ENCODE results near the gene APAF1. TPM values are rescaled to one million over a fixed set of nuclear protein-coding genes. Genes with fewer than 3 reads are reported as not detected.

Gene APAF1
- total and polyA plus RNA-seq, 2 donors from 2014 or later = 4.6 to 16.1 TPM

DNA sequence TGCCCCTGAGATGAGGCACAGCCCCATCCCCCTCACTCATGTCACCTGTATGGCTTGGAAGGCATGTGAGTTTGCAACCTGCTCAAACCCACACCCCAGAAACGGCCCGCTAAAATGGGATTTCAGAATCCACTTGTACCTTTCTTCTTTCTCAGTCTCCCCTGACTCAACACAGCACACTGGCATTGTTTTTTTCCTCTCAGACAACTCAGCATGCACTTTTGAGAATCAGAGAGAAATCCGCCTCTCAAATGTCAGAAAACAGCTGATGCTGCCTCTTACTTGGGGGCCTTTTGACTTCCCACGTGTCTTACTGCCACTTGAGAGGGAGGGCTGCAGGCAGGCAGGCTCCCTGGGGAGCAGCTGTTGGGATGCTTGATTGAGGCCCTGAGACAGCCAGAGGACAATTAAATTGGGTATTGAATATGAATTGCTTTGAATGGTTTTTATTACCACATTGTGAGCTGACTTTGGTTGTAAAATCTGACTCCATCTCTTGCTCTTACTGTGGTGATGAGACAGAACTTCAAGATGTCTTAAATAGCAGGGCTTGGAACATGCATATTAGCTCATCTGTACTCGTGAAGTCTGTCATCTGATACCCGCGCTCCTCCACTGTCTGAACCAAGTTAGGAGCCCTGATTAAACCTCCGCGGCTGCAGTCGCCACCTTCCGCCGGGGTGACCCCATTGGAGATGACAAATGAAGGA is 96.6 kb downstream of the APAF1 start:
- peaks cover 2% of the 10 kb centered on the region for H3K27me3 ChIP-seq (ENCODE audit: control insufficient read depth, insufficient read depth, low read length)
- H3K9me3 ChIP-seq (ENCODE audit: control insufficient read depth in 2 of 3, insufficient read depth in 1 of 3, low read length in 3 of 3) = no peaks in the 10 kb centered on the region
- peaks cover 0 to 4% (median 0%) of the 10 kb centered on the region in 3 donors for H3K4me1 ChIP-seq (ENCODE audit: control insufficient read depth in 2 of 3, insufficient read depth in 2 of 3, low read depth in 1 of 3, low read length in 3 of 3)
- DNase-seq (peak in 3 of 5 donors; percentile 35 to 39 (median 35)), FAIRE-seq (no peak)
- no peak overlapping the region for H3K4me3 ChIP-seq (ENCODE audit: low read length in 3 of 3)
- H3K27ac ChIP-seq (ENCODE audit: low read depth in 2 of 2, low read length in 2 of 2) = no peak overlapping the region
- H3K36me3 ChIP-seq (ENCODE audit: control insufficient read depth in 2 of 3, insufficient read depth in 3 of 3, low read length in 3 of 3) = no peaks in the 10 kb centered on the region
- intact Hi-C loops (cut with DNase I) = no loop called here
- no peak for TF ChIP-seq CTCF (IDR thresholded peaks at IDR 0.05; ENCODE audit: borderline replicate concordance, extremely low read depth, insufficient read depth)
- no peak overlapping the region for H3K9ac ChIP-seq (ENCODE audit: low read length in 3 of 3)

- peaks cover 0 to 4% (median 0%) of the 10 kb centered on the region in 3 donors for H3K4me1 ChIP-seq (ENCODE audit: control insufficient read depth in 2 of 3, insufficient read depth in 2 of 3, low read depth in 1 of 3, low read length in 3 of 3)
- no peak overlapping the region for H3K9ac ChIP-seq (ENCODE audit: low read length in 3 of 3)
- H3K27me3 ChIP-seq (ENCODE audit: control insufficient read depth, insufficient read depth, low read length) = peaks cover 2% of the 10 kb centered on the region
- no peak overlapping the region for H3K4me3 ChIP-seq (ENCODE audit: low read length in 3 of 3)
- no peak for TF ChIP-seq CTCF (IDR thresholded peaks at IDR 0.05; ENCODE audit: borderline replicate concordance, extremely low read depth, insufficient read depth)
- FAIRE-seq (no peak), DNase-seq (peak in 2 of 5 donors; percentile 16 to 17)
- H3K36me3 ChIP-seq (ENCODE audit: control insufficient read depth in 2 of 3, insufficient read depth in 3 of 3, low read length in 3 of 3) = no peaks in the 10 kb centered on the region
- no peaks in the 10 kb centered on the region for H3K9me3 ChIP-seq (ENCODE audit: control insufficient read depth in 2 of 3, insufficient read depth in 1 of 3, low read length in 3 of 3)
- intact Hi-C loops (cut with DNase I) = no loop called here
- H3K27ac ChIP-seq (ENCODE audit: low read depth in 2 of 2, low read length in 2 of 2) = no peak overlapping the region
Observed at GRCh38 chr12:98743362-98743953, 98.4 kb downstream of the APAF1 start.

GRCh38 chr12:98744680-98745079 is 99.6 kb downstream of the APAF1 start:
- no peaks in the 10 kb centered on the region for H3K36me3 ChIP-seq (ENCODE audit: control insufficient read depth in 2 of 3, insufficient read depth in 3 of 3, low read length in 3 of 3)
- no peak for FAIRE-seq
- H3K4me1 ChIP-seq (ENCODE audit: control insufficient read depth in 2 of 3, insufficient read depth in 2 of 3, low read depth in 1 of 3, low read length in 3 of 3) = peaks cover 0 to 4% (median 0%) of the 10 kb centered on the region in 3 donors

More at GRCh38 chr12:98744680-98745079, 99.6 kb downstream of the APAF1 start:
- intact Hi-C loops (cut with DNase I) = no loop called here
- no peaks in the 10 kb centered on the region for H3K9me3 ChIP-seq (ENCODE audit: control insufficient read depth in 2 of 3, insufficient read depth in 1 of 3, low read length in 3 of 3)
- TF ChIP-seq CTCF (IDR thresholded peaks at IDR 0.05; ENCODE audit: borderline replicate concordance, extremely low read depth, insufficient read depth) = no peak
- no peak overlapping the region for H3K4me3 ChIP-seq (ENCODE audit: low read length in 3 of 3)
- peaks cover 2% of the 10 kb centered on the region for H3K27me3 ChIP-seq (ENCODE audit: control insufficient read depth, insufficient read depth, low read length)
- no peak for DNase-seq
- no peak overlapping the region for H3K27ac ChIP-seq (ENCODE audit: low read depth in 2 of 2, low read length in 2 of 2)
- H3K9ac ChIP-seq (ENCODE audit: low read length in 3 of 3) = no peak overlapping the region

Data from kidney (tissue), 14 donors.